Measurements from ENCODE around the gene NAV2.
"Not testable (repeated sequence)": the region's sequence is repeated elsewhere in the genome, so short reads cannot be mapped to it uniquely, and the experiment has no call there.

Gene NAV2

GRCh38 chr11:19921976-19922688, 209.5 kb downstream of the NAV2 start:
- H3K4me3 ChIP-seq (ENCODE audit: low read depth, low read length), result no peak overlapping the region
- no peak for DNase-seq (ENCODE audit: low read depth)
- TF ChIP-seq CTCF (IDR thresholded peaks at IDR 0.05; ENCODE audit: control insufficient read depth, extremely low read depth, insufficient read depth), result no peak

GRCh38 chr11:19922689-19923035, 210.0 kb downstream of the NAV2 start:
- TF ChIP-seq CTCF (IDR thresholded peaks at IDR 0.05; ENCODE audit: control insufficient read depth, extremely low read depth, insufficient read depth), result no peak
- no peak overlapping the region for H3K4me3 ChIP-seq (ENCODE audit: low read depth, low read length)
- DNase-seq (ENCODE audit: low read depth), result no peak

- no peak for TF ChIP-seq CTCF (IDR thresholded peaks at IDR 0.05; ENCODE audit: control insufficient read depth, extremely low read depth, insufficient read depth)
- DNase-seq (ENCODE audit: low read depth), result no peak
- no peak overlapping the region for H3K4me3 ChIP-seq (ENCODE audit: low read depth, low read length)
These were observed 211.0 kb downstream of the NAV2 start for GRCh38 chr11:19923626-19924025.

GRCh38 chr11:19924311-19924710, 211.7 kb downstream of the NAV2 start:
- no peak for DNase-seq (ENCODE audit: low read depth)
- no peak overlapping the region for H3K4me3 ChIP-seq (ENCODE audit: low read depth, low read length)
- TF ChIP-seq CTCF (IDR thresholded peaks at IDR 0.05; ENCODE audit: control insufficient read depth, extremely low read depth, insufficient read depth), result no peak

- no peak for DNase-seq (ENCODE audit: low read depth)
- TF ChIP-seq CTCF (IDR thresholded peaks at IDR 0.05; ENCODE audit: control insufficient read depth, extremely low read depth, insufficient read depth), result no peak
- no peak overlapping the region for H3K4me3 ChIP-seq (ENCODE audit: low read depth, low read length)
These were observed 212.1 kb downstream of the NAV2 start for GRCh38 chr11:19924716-19925115.

- not testable (repeated sequence) for H3K4me3 ChIP-seq (ENCODE audit: low read depth, low read length); DNase-seq (ENCODE audit: low read depth)
These were observed 214.8 kb downstream of the NAV2 start for GRCh38 chr11:19927403-19927802.

- no peak overlapping the region for H3K4me3 ChIP-seq (ENCODE audit: low read depth, low read length)
- no peak for DNase-seq (ENCODE audit: low read depth)
- no peak for TF ChIP-seq CTCF (IDR thresholded peaks at IDR 0.05; ENCODE audit: control insufficient read depth, extremely low read depth, insufficient read depth)
These were observed 216.5 kb downstream of the NAV2 start for GRCh38 chr11:19929147-19929546.
